NCI-H1048 (cell line): ENCODE measurements around the gene BCL11A.

Experiments used
- DNase-seq: peaks from one replicate; lab custom pipeline; 2025; lab: John Stamatoyannopoulos, UW

The BCL11A gene

DNA sequence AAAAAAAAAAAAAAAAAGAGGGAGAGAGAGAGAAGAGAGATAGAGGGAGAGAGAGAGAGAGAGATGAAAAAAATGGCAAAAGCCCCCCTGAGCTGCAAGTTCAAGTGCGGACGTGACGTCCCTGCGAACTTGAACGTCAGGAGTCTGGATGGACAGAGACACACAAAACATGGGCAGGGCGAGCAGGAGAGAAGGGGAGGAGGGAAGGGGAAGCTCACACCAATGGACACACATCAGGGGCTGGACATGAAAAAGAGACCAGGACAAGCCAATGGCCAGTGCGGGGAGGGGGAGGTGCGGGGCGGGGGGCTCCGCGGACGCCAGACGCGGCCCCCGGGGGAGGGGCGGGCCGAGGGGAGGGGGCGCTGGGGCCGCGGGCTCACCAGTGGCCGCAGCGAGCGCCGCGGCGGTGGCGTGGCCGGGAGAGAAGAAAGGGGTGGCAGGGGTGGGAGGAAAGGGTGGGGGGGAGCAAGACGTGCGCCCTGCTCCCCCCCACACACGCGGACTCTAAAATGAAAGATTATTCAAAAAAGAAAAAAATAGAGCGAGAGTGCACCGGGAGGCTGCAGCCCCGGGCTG lies at the start of gene BCL11A:
TSS of gene BCL11A (minus strand) at position 160 of the 579 bp plus-strand sequence. CDS start 384 bp downstream, outside the sequence.
- DNase-seq: peak; percentile 54

DNA sequence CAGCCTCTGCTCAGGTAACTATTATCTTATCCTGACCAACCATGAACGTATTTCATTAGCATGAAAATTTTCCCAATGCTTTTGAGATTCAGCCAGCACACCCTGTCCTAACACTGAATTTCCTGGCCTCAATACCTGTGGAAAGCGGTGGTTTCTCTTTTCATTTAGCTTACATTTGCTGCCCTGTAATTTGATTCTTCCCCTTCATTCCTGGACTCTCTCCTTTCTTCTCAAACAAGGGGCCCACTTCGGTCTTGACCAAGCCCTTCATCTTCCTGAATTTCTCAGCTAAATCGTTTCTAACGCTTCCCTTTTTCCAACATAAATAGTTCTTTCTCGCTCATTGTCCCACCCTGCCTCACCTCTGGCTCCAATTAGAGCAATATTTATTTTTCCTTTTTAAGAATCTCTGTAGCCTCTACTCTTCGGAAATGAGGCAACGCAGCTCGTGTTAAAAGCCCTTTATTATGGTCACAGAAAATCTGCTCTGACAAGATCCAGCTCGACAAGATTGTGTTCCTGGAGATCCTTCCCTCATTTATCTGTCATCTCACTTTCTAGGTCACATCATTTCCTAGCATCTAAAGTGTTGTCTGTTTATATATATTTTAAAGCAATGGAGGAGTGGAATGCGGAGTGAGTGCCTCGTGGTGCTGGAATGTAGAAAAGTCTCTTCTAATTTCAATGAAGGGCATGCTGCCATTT lies 49.5 kb upstream of the BCL11A start:
- no peak for DNase-seq

DNA sequence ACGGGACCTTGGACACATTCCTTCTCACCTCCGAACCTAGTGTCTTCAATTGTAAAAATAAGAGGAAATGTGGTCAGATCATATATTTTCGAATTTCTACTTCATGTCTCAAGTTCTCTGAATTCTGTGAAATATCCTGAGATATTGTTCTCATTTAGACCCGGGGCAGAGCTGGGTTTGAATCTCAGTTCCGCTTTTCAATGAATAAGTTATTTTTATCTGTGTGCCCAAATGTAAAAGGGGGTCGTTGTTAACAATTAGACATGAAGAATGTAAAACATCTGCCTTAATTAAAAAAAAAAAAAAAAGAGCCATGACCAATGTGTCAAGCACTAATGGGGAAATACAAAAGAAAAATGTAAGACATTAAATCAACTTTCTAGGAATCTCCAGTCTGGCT lies 48.9 kb upstream of the BCL11A start:
- DNase-seq: no peak

DNA sequence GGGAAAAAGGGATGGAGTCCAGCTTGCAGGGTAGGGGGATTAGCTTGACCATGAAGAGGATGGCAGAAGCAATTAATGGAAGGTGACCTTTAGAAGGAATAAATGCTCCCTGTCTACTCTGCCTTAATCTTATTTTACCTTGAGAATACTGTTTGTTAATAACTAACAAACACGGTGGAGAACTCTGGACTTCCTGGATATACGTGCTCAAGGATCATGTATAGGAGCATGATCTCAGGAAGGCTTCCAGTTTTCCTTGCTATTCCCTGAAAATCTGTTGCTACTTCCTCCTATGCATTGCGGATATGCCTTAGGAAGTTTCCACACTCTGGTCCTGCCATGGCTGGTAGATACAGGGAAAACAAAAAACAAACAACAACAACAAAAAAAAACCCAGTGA lies 44.8 kb upstream of the BCL11A start:
- no peak for DNase-seq

- DNase-seq: no peak
These were observed 43.9 kb upstream of the BCL11A start for GRCh38 chr2:60597346-60597745.

DNA sequence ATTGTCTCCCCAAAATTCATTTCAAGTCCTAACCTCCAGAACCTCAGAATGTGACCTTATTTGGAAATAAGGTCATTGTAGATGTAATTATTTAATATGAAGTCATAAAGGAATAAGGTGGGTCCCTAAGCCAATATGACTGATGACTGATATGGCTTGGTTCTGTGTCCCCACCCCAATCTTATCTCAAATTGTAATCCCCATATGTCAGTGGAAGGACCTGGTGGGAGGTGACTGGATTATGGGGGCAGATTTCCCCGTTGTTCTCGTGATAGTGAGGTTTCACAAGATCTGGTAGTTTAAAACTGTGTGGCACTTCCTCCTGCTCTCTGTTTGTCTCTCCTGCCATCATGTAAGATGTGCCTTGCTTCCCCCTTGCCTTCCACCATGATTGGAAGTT lies 43.0 kb upstream of the BCL11A start:
- DNase-seq: no peak

- DNase-seq: no peak
These were observed 42.5 kb upstream of the BCL11A start for GRCh38 chr2:60595953-60596352.

DNA sequence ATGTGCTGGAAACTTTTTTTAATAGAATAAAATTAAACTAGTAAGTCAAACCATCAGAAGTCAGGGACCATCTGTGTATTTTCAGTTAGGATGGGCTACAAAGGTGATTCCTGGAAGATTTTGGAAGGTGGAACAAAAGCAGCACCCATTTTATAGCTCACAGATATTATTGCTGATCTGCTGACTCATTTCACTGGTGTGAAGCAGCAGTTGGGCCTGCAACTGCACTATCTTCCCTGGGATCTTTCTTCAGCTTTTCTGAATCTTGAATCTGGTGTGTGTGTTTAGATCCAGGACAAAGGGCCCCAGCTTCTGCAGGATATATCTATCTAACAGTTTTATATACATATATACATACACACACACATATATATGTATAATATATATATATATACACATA lies 35.6 kb upstream of the BCL11A start:
- DNase-seq: no peak

GRCh38 chr2:60586081-60586480 lies 32.6 kb upstream of the BCL11A start:
- DNase-seq: no peak

- no peak for DNase-seq
These were observed 31.8 kb upstream of the BCL11A start for GRCh38 chr2:60585276-60585675.

DNA sequence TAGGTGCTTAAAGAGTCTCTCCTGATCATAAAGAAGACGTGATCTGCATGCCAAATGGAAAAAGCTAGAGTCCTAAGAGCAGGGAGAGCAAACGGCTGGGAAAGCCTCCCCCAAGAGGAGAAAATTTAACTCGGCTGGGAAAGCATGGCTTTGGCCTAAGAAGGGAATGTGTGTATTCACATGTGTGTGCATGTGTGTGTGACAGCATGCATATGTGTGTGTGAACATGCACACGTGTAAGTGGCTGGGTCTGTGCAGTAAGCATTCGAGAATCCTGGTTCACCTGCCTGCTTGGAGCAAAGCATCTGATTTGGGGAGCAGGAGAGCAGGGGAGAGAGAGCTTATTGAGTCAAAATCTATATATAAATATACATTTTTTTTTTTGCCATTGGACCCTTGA lies 30.1 kb upstream of the BCL11A start:
- DNase-seq: no peak

GRCh38 chr2:60581433-60582282 lies 28.2 kb upstream of the BCL11A start:
- DNase-seq: peak; percentile 44

GRCh38 chr2:60577682-60578283 lies 24.3 kb upstream of the BCL11A start:
- no peak for DNase-seq

GRCh38 chr2:60573251-60573650 lies 19.8 kb upstream of the BCL11A start:
- DNase-seq: no peak

- DNase-seq: no peak
These were observed 16.8 kb upstream of the BCL11A start for GRCh38 chr2:60570251-60570650.

DNA sequence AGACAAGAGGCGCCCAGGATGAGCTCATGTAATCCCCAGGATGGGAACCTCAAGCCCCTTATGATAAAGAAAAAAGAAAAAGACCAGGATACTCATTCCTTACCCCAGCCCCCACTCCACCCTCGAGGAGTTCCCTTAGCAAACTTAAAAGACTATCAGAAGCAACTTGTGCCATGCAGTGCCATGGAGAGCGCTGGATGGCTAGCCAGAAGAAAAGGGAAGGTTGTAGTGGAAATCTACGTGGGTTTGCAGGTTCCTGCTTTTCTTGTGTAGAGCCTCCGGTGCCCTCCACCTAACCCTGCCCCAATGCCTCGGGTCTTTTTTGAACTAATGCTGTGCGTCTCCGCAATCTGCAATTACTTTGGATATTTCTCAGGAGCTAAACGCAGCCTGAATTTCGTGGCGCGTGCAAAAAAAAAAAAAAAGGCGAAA lies 16.2 kb upstream of the BCL11A start:
- no peak for DNase-seq

DNA sequence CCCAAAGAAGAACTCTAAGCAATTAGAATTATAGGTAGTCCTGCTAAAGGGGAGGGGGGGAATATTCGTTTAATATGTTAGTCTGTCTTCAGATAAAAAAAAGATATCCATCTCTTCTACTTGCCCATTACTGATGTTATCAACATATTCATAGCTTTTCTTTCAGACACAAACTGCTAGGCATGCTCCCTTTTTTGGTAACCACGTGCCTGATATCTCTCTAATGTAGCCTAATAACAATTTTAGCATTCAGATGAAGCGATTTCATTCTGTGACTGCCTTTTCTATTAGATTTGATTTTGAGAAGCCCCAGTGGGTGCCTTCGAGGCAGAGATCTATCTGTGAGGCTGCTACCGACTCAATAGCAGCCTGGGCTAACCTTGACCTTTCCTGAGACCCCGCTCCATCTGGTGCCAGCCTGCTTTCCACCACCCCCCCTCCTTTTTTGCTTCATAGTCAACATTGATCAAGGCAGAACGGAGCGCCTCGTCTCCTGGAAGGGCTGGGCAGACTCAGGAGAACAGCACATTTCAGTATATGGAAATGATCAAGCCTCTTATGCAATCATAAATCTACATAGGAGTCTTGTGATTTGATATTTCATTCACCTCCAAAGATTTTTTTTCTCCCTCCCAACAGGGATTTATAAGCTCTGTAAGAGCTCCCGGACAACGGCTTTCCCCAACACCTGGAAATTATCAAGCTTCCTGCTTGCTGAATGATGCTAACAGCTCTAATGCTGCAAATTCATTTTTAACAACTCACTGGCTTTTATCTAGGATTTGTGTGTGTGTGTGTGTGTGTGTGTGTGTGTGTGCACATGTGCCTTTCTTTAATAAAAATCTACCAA lies 14.7 kb upstream of the BCL11A start:
- DNase-seq: no peak

GRCh38 chr2:60567096-60567495 lies 13.6 kb upstream of the BCL11A start:
- DNase-seq: no peak

- no peak for DNase-seq
These were observed 12.0 kb upstream of the BCL11A start for GRCh38 chr2:60565472-60565871.

DNA sequence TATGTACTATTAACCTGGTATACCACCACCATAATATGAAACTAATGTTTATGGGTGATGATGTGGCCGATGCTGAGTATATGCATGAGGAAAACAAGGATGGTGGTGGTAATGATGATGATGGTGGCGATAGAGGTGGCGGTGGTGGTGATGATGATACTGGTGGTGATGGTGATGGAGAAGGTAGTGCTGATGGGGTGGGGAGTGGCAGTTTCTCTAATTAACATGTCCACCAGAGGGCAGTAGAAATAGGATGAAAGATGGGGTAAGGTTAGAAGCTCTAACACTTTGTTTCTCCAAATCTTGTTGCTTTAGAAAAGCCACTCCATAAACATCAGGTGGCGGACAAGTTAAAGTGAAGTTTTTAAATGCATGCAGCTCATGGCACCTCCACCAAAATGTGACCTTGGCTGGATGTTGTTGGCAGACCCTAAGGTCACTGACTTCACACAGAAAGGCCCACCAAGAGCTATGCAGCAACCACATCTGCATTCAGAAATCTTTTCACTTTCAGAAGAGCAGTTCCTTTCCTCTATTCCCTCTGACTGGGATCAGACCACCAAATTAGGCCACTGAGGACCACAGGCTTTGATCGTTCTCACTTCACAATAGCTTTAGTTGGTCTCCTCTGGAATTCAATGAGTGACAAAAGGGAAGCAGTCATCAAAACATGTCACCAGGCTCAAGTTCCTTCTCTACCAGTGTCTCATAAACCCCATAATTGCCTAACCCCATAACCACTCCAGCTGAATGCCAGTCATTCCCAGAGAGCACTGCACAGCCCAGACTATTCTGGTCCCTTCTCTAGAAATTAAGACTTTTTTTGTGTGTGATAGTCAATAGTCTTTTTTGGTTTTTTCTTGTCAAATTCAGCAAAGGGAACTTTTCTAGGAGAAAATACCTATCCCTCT lies 7.5 kb upstream of the BCL11A start:
- no peak for DNase-seq

DNA sequence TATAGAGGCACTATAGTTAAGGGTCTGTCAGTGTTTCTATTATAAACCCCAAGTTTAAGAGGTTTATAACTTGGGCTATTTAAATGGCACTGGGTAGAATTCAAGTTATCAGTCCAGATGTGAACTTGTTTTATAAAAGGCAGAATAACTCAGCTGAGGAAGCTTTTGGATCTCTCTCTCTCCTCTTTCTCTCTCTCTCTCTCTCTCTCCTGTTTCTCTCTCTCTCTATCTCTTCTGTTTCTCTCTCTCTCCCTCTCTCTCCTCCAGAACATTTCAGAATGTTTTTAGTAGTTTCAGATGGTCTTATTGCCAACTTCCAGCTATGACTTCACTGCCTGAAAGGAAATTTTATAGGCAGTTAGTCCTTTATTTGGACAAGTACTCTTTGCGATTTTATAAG lies 6.4 kb upstream of the BCL11A start:
- DNase-seq: no peak
